GM12878 (cell line): Measurements from ENCODE around the gene PIP4K2A. TPM values are rescaled to one million over a fixed set of nuclear protein-coding genes. Genes with fewer than 3 reads are reported as not detected.

Source experiments
- ATAC-seq: fragments of 200-7000 bp; cut with Tn5 transposase; 3 replicates; pipeline ENCODE4 v1.9.1; 2020; ENCODE audit warnings: mild to moderate bottlenecking, moderate library complexity
- BruUV-seq: library from RNA; stranded (reverse); fragments of 400-500 nt; replicated peaks from 2 replicates; lab custom pipeline; 2021; lab: Mats Ljungman, UMichigan
- CTCF ChIA-PET: fragments of 300-600 bp; sonication (Branson Sonifier 250); formaldehyde crosslinking; extraction: SDS; loops from one replicate; lab custom pipeline; 2021; ENCODE audit warnings: inconsistent platforms; lab: Yijun Ruan, JAX
- POLR2A ChIA-PET: fragments of 350-600 bp; formaldehyde crosslinking; extraction: SDS; loops from one replicate; lab custom pipeline; 2021; ENCODE audit warnings: inconsistent platforms; lab: Charles Lee
- RAD21 ChIA-PET: fragments of 300-600 bp; sonication (Branson Sonifier 250); formaldehyde crosslinking; loops from one replicate; lab custom pipeline; 2023; ENCODE audit warnings: antibody characterized with exemption; ENCODE audit not compliant: unreplicated experiment; lab: Charles Lee
- SMC1A ChIA-PET: fragments of 300-600 bp; sonication (Branson Sonifier 250); formaldehyde crosslinking; loops from one replicate; lab custom pipeline; 2023; ENCODE audit not compliant: unreplicated experiment, uncharacterized antibody; lab: Charles Lee
- DNase-seq: peaks from one replicate; pipeline ENCODE4 v3.0.0-alpha.2; 2011; ENCODE audit warnings: low read depth, low spot score
- FAIRE-seq: peaks from 3 replicates; lab custom pipeline; 2011; peaks lifted over from hg19 to GRCh38; lab: Jason Lieb, UNC
- H2AFZ ChIP-seq: 2 replicates; pipeline ENCODE4 v1.6.0; 2011; ENCODE audit warnings: low read depth, low read length, control low read depth; ENCODE audit not compliant: control insufficient read depth
- H3K27ac ChIP-seq: 2 replicates; pipeline ENCODE4 v1.5.1; 2011; ENCODE audit warnings: control low read depth; ENCODE audit not compliant: control insufficient read depth, insufficient read depth
- H3K27me3 ChIP-seq, 2 experiments: replicated peaks in 1 of 2; 2 replicates each; pipeline versions ENCODE4 v1.6.0 to v1.6.1; 2011; ENCODE audit warnings: low read length in 1 of 2; ENCODE audit not compliant: control insufficient read depth in 2 of 2, insufficient read depth in 2 of 2
- H3K36me3 ChIP-seq, 2 experiments: 2 replicates each; pipeline ENCODE4 v1.5.1; 2011; ENCODE audit warnings: low read length in 1 of 2; ENCODE audit not compliant: control insufficient read depth in 2 of 2, insufficient read depth in 2 of 2
- H3K4me1 ChIP-seq: 2 replicates; pipeline ENCODE4 v1.6.1; 2011; ENCODE audit warnings: mild to moderate bottlenecking, low read length, moderate library complexity, mixed read lengths; ENCODE audit not compliant: control insufficient read depth, insufficient read depth
- H3K4me2 ChIP-seq: 2 replicates; pipeline ENCODE4 v1.6.0; 2011; ENCODE audit warnings: control low read depth; ENCODE audit not compliant: control insufficient read depth, insufficient read depth
- H3K4me3 ChIP-seq: fragments of 200-600 bp; sonication (generic); 2 replicates; pipeline ENCODE4 v1.5.1; 2016
- H3K79me2 ChIP-seq: 2 replicates; pipeline ENCODE4 v1.6.0; 2011; ENCODE audit warnings: low read length; ENCODE audit not compliant: control insufficient read depth, insufficient read depth
- H3K9ac ChIP-seq: 2 replicates; pipeline ENCODE4 v1.8.0; 2011; ENCODE audit warnings: low read length, control low read depth, mixed read lengths; ENCODE audit not compliant: control insufficient read depth, insufficient read depth
- H3K9me3 ChIP-seq: replicated peaks from 3 replicates; pipeline ENCODE4 v1.5.1; 2011; ENCODE audit warnings: mild to moderate bottlenecking, low read length; ENCODE audit not compliant: control insufficient read depth, insufficient read depth
- H4K20me1 ChIP-seq: 2 replicates; pipeline ENCODE4 v1.6.0; 2011; ENCODE audit not compliant: control insufficient read depth, insufficient read depth
- BACH1 ChIP-seq: fragments of 450-650 bp; IDR thresholded peaks from 2 replicates; pipeline ENCODE4 v1.6.1; 2017; ENCODE audit warnings: mild to moderate bottlenecking, borderline replicate concordance
- BCL11A ChIP-seq: IDR thresholded peaks from 2 replicates; pipeline ENCODE4 v1.6.1; 2011; ENCODE audit warnings: low read depth, low read length
- CBX3 ChIP-seq: fragments of 200-600 bp; sonication (generic); IDR thresholded peaks from 2 replicates; pipeline ENCODE4 v1.6.1; 2016; ENCODE audit warnings: low read depth, borderline replicate concordance
- IRF3 ChIP-seq: fragments of 450-650 bp; IDR thresholded peaks from 2 replicates; pipeline ENCODE4 v1.6.1; 2014; ENCODE audit warnings: mild to moderate bottlenecking
- IRF4 ChIP-seq: IDR thresholded peaks from 2 replicates; pipeline ENCODE4 v1.6.1; 2011; ENCODE audit warnings: low read depth, low read length
- MEF2B ChIP-seq: fragments of 450-650 bp; IDR thresholded peaks from 2 replicates; pipeline ENCODE4 v1.6.1; 2018; ENCODE audit warnings: mild to moderate bottlenecking, moderate library complexity; ENCODE audit not compliant: partially characterized antibody, poor library complexity, severe bottlenecking
- MYB ChIP-seq: fragments of 150-350 bp; IDR thresholded peaks from 2 replicates; pipeline ENCODE4 v1.6.1; 2014; ENCODE audit warnings: mild to moderate bottlenecking, low read depth, low read length, borderline replicate concordance
- NFIC ChIP-seq: IDR thresholded peaks from 2 replicates; pipeline ENCODE4 v1.6.1; 2012; ENCODE audit warnings: low read depth, mild to moderate bottlenecking, inconsistent platforms, low read length, moderate library complexity
- RFX5 ChIP-seq: IDR thresholded peaks from 2 replicates; pipeline ENCODE4 v1.6.1; 2011; ENCODE audit warnings: low read depth, low read length, improper control_type of control experiment
- ZBTB11 ChIP-seq: fragments of 450-650 bp; formaldehyde crosslinking; IDR thresholded peaks from 2 replicates; pipeline ENCODE4 v1.5.0; 2022; ENCODE audit warnings: mild to moderate bottlenecking, missing genetic modification characterization
- ZNF217 ChIP-seq: fragments of 450-650 bp; IDR thresholded peaks from 2 replicates; pipeline ENCODE4 v1.6.1; 2017; ENCODE audit warnings: antibody characterized with exemption, mild to moderate bottlenecking
- ZNF622 ChIP-seq: fragments of 450-650 bp; IDR thresholded peaks from 2 replicates; pipeline ENCODE4 v1.6.1; 2017; ENCODE audit warnings: mild to moderate bottlenecking, inconsistent platforms
- WGBS: methylation state at CpG from one replicate; pipeline ENCODE4 v1.1.6; 2016; ENCODE audit warnings: low lambda C conversion rate; ENCODE audit not compliant: insufficient replicate concordance, insufficient coverage; ENCODE audit errors: missing lambda C conversion rate; 5-methylcytosine and 5-hydroxymethylcytosine counted together
- in situ Hi-C: fragments of 300-500 bp; cut with MboI; formaldehyde crosslinking; loops from 9 replicates; pipeline ENCODE4 v1.14.3; 2018; ENCODE audit warnings: mixed read lengths
- intact Hi-C: fragments of 100-400 bp; cut with micrococcal nuclease; formaldehyde crosslinking; loops from one replicate; pipeline ENCODE4 v1.14.2; 2022; ENCODE audit not compliant: unreplicated experiment
- polyA plus RNA-seq, 11 experiments: library from polyadenylated mRNA; depleted of rRNA in 4 of 11; unstranded in 6 of 11; stranded (reverse) in 5 of 11; fragments of >200 nt; fragmentation: Nextera tagmentation in 4 of 11; fragmentation: Illumina TruSeq in 1 of 11; extraction: Ambion mirVana in 4 of 11; extraction: Trizol in 1 of 11; gene quantifications; 1 replicate in 1 of 11; 2 replicates in 10 of 11; pipeline versions ENCODE4 v1.2.1 to v1.2.3, GENCODE V29; 2011 to 2016; ENCODE audit warnings: inconsistent platforms in 2 of 11, missing spikeins in 2 of 11, low read depth in 1 of 11
- total RNA-seq, 4 experiments: library from RNA; depleted of rRNA in 3 of 4; stranded (reverse); fragments of >200 nt in 3 of 4; fragmentation: Illumina TruSeq in 1 of 4; extraction: Trizol in 1 of 4; gene quantifications; 2 replicates each; pipeline versions ENCODE4 v1.2.1 to v1.2.3, GENCODE V29; 2013 to 2021

The PIP4K2A gene
- total and polyA plus RNA-seq, 10 of the 15 experiments (the other 5 are each of a cell fraction or from before 2014, with no cell fraction given), result 54.3 to 139 (median 84.4) TPM

- no peaks in the 10 kb centered on the region for H4K20me1 ChIP-seq
- FAIRE-seq (no peak), DNase-seq (no peak), ATAC-seq (no peak)
- no peak overlapping the region for H3K27ac ChIP-seq
- ChIA-PET RAD21 (interaction anchor here (0.8 to 2.2 kb wide), 5 partner anchors 10 to 146 kb away, joined by 3 to 7 read pairs (median 4); no protein-coding TSS in a partner anchor), CTCF (interaction anchor here (0.6 to 1.7 kb wide), 4 partner anchors 13 to 371 kb away, joined by 3 to 5 read pairs (median 4); no protein-coding TSS in a partner anchor), POLR2A (interaction anchor here (1.4 kb wide), 1 partner anchor 97 kb away, joined by 5 read pairs; no protein-coding TSS in a partner anchor), SMC1A (interaction anchor here (0.7 to 2.7 kb wide), 11 partner anchors 8 to 116 kb away, joined by 3 to 10 read pairs (median 4); no protein-coding TSS in a partner anchor)
- TF ChIP-seq BACH1 (no peak), ZNF622 (no peak), BCL11A (no peak), MEF2B (no peak), NFIC (no peak)
- no peak overlapping the region for H3K4me3 ChIP-seq
- 67% methylated on average over 3 of the region's 3 CpGs for WGBS
- H3K4me1 ChIP-seq, result peaks cover 19% of the 10 kb centered on the region
- H3K4me2 ChIP-seq, result no peak overlapping the region
- H3K9ac ChIP-seq, result no peak overlapping the region
- H2AFZ ChIP-seq, result no peak overlapping the region
- H3K9me3 ChIP-seq, result no peaks in the 10 kb centered on the region
- no peaks in the 10 kb centered on the region for H3K27me3 ChIP-seq
- in situ Hi-C loops, result no loop called here
- no peaks in the 10 kb centered on the region for H3K79me2 ChIP-seq
- no TSS peak for BruUV-seq
- intact Hi-C loops, result loop anchor here (5.0 kb wide), 1 partner anchor 378 kb away; no protein-coding TSS in a partner anchor
- no peaks in the 10 kb centered on the region for H3K36me3 ChIP-seq
Measured at GRCh38 chr10:22720667-22721066, 6.3 kb upstream of the PIP4K2A start.

- H4K20me1 ChIP-seq, result no peaks in the 10 kb centered on the region
- H3K9me3 ChIP-seq, result no peaks in the 10 kb centered on the region
- POLR2A ChIA-PET, result interaction anchor here (1.0 to 1.4 kb wide), 2 partner anchors 10 to 96 kb away, joined by 3 to 5 read pairs; no protein-coding TSS in a partner anchor
- peaks cover 3% of the 10 kb centered on the region for H3K79me2 ChIP-seq
- 94% methylated on average over 3 of the region's 3 CpGs for WGBS
- no peak for DNase-seq
- no peaks in the 10 kb centered on the region for H3K27me3 ChIP-seq
- no peak for ATAC-seq
- H2AFZ ChIP-seq, result no peak overlapping the region
- no TSS peak for BruUV-seq
- no peaks in the 10 kb centered on the region for H3K36me3 ChIP-seq
- no peak for FAIRE-seq
- H3K9ac ChIP-seq, result no peak overlapping the region
- intact Hi-C loops (loop anchor here (5.0 to 10.0 kb wide), 2 partner anchors 377 to 405 kb away; partner anchors contain the start of gene COMMD3), in situ Hi-C loops (no loop called here)
- CTCF ChIA-PET, result interaction anchor here (1.0 to 1.1 kb wide), 2 partner anchors 12 to 145 kb away, joined by 3 to 4 read pairs; no protein-coding TSS in a partner anchor
- H3K4me2 ChIP-seq, result no peak overlapping the region
- RAD21 ChIA-PET, result interaction anchor here (1.0 to 2.2 kb wide), 3 partner anchors 24 to 145 kb away, joined by 3 to 7 read pairs (median 4); no protein-coding TSS in a partner anchor
- H3K4me3 ChIP-seq, result no peak overlapping the region
- SMC1A ChIA-PET, result interaction anchor here (0.7 to 2.7 kb wide), 4 partner anchors 13 to 115 kb away, joined by 3 to 8 read pairs (median 5); no protein-coding TSS in a partner anchor
- no peak overlapping the region for H3K27ac ChIP-seq
- H3K4me1 ChIP-seq, result peaks cover 22% of the 10 kb centered on the region
- TF ChIP-seq IRF4 (no peak), IRF3 (no peak), ZNF217 (no peak), CBX3 (no peak), ZBTB11 (CRISPR knock-in tag) (no peak), MYB (no peak), RFX5 (no peak)
Measured at GRCh38 chr10:22719406-22720042, 5.1 kb upstream of the PIP4K2A start.
